Umbilical cord (tissue), 2 donors: ENCODE measurements around the gene IL12RB2. TPM values are rescaled to one million over a fixed set of nuclear protein-coding genes. Genes with fewer than 3 reads are reported as not detected.
"Not testable (repeated sequence)": the region's sequence is repeated elsewhere in the genome, so short reads cannot be mapped to it uniquely, and the experiment has no call there.

Experiments used
- DNase-seq: peaks from one replicate; pipeline ENCODE4 v3.0.0-alpha.2; 2015; ENCODE audit warnings: low spot score
- total RNA-seq: library from RNA; depleted of rRNA; stranded (reverse); fragments of >200 nt; gene quantifications from one replicate; pipeline ENCODE4 v1.2.3, GENCODE V29; 2014; ENCODE audit warnings: low replicate concordance; ENCODE audit not compliant: insufficient read depth

IL12RB2 gene
- total RNA-seq, 1 donor from 2014 or later, result 9.4 TPM

- DNase-seq, result no peak
These were observed 123.6 kb downstream of the IL12RB2 start for GRCh38 chr1:67431156-67431765.

- DNase-seq, result no peak
These were observed 124.4 kb downstream of the IL12RB2 start for GRCh38 chr1:67431869-67432578.

DNA sequence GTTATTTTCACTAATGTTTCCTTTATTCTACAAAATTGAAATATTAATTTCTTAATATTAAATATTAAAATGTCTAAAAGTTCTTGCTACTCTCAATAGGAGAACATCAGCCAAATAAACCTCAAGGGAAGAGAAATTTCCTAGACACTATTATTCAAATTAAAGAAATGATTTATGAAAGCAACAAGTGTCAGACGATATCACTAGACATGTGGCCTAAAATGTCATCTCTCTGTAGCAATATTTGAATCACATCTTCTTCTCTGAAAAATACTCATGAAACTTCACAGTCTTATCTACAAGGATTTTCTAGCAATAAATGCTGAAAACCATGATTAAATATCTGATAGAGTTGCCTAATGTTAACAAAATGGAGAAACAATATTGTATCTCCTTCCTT, 125.1 kb downstream of the IL12RB2 start:
- DNase-seq, result no peak

- peak; percentile 47 for DNase-seq
These were observed 126.2 kb downstream of the IL12RB2 start for GRCh38 chr1:67433837-67434236.

DNA sequence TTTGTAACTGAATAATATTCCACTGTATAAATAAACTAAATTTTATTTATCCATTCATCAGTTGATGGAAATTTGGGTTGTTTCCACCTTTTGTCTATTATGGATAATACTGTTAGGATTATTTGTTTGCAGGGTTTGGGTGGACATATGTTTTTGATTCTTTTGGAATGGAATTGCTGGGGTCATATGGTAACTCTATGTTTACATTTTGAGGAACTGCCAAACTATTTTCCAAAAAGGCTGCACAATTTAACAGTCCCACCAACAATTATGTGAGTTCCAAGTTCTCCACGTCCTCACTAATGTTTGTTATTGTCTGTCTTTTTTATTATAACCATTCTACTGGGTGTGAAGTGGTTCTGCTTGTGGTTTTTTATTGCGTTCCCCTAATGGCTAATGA, 126.8 kb downstream of the IL12RB2 start:
- no peak for DNase-seq

GRCh38 chr1:67436511-67437055, 128.9 kb downstream of the IL12RB2 start:
- DNase-seq, result no peak

- DNase-seq, result no peak
These were observed 130.3 kb downstream of the IL12RB2 start for GRCh38 chr1:67437961-67438360.

- DNase-seq, result no peak
These were observed 131.8 kb downstream of the IL12RB2 start for GRCh38 chr1:67439277-67440029.

- no peak for DNase-seq
These were observed 132.7 kb downstream of the IL12RB2 start for GRCh38 chr1:67440339-67440738.

DNA sequence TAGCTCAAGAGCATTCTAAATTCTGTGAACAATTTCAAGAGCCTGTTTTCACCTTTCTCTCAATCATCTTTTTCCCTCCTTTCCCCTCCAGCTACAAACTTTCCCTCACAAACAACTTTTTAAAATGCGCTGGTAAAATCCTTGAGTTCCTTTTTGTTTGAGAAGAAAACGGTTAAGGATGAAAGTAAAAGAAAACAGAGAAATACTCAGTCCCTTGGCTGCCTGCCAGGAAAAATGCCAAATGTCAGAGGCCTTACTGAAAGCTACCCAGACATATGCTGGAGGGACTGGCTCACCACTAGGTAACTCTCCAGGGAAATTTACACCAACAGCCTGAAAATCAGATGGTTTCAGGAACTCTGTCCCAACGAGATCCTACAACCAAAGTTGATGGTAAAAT, 133.5 kb downstream of the IL12RB2 start:
- peak; percentile 89 for DNase-seq

DNA sequence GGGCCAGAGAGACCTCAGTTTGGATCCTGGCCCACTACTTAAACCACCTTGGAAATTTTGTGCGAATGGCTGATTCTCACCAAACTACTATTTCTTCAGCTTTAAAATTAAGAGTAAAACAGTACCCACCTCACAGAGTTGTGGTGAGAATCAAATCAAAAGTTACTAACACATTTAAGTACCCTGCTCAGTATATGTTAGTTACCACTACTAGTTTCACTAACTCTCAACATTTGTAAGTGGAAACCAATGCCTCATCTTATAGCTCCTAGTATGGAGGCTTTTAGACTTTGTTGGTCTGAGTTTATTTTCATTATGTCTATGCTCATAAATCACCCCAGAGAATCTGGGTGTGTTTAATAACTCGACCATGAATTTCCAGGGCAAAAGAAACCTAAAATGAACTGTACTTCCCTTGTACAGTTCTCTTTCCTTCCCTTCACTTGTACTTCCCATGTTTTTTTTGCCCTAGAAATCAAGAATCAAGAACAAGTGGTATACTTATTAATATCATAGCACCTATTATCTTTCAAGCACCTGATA, 134.1 kb downstream of the IL12RB2 start:
- DNase-seq, result no peak

- DNase-seq, result not testable (repeated sequence)
These were observed 138.3 kb downstream of the IL12RB2 start for GRCh38 chr1:67446014-67446413.

Other genes with a start within 250 kb of the IL12RB2 start
- gene C1orf141, start 172.9 kb upstream of the IL12RB2 start, total RNA-seq, result 2.6 TPM
- gene IL23R, start 141.4 kb upstream of the IL12RB2 start, total RNA-seq, result 1.9 TPM
- gene SERBP1, start 122.5 kb downstream of the IL12RB2 start, total RNA-seq, result 190 TPM